HepG2 (cell line): ENCODE results near the gene PTCRA. TPM values are rescaled to one million over a fixed set of nuclear protein-coding genes. Genes with fewer than 3 reads are reported as not detected.

Experiments
- ARNTL ChIP-seq: sonication (generic); formaldehyde crosslinking; IDR thresholded peaks from 2 replicates; pipeline ENCODE4 v1.4.0; 2020; ENCODE audit warnings: mild to moderate bottlenecking, missing genetic modification reagents
- CREBL2 ChIP-seq: sonication (generic); formaldehyde crosslinking; IDR thresholded peaks from 2 replicates; pipeline ENCODE4 v1.8.1; 2023; ENCODE audit warnings: missing genetic modification reagents, mild to moderate bottlenecking, borderline replicate concordance
- ELF1 ChIP-seq: sonication (generic); formaldehyde crosslinking; IDR thresholded peaks from 2 replicates; pipeline ENCODE4 v1.4.0; 2020; ENCODE audit warnings: missing genetic modification reagents
- FOXP4 ChIP-seq: sonication (generic); formaldehyde crosslinking; IDR thresholded peaks from 2 replicates; pipeline ENCODE4 v1.4.0; 2020; ENCODE audit warnings: missing genetic modification reagents
- HOMEZ ChIP-seq: IDR thresholded peaks from 2 replicates; pipeline ENCODE4 v1.6.1; 2016; ENCODE audit warnings: low read depth
- KLF15 ChIP-seq: sonication (generic); formaldehyde crosslinking; IDR thresholded peaks from 2 replicates; pipeline ENCODE4 v1.8.1; 2023; ENCODE audit warnings: borderline replicate concordance, mild to moderate bottlenecking, inconsistent platforms, missing genetic modification reagents, mixed read lengths
- MEIS1 ChIP-seq: sonication (generic); formaldehyde crosslinking; IDR thresholded peaks from 2 replicates; pipeline ENCODE4 v1.9.0; 2021; ENCODE audit warnings: mild to moderate bottlenecking, missing genetic modification reagents, moderate library complexity, borderline replicate concordance
- PITX1 ChIP-seq: sonication (generic); formaldehyde crosslinking; IDR thresholded peaks from 2 replicates; pipeline ENCODE4 v1.5.1; 2020; ENCODE audit warnings: mild to moderate bottlenecking, missing genetic modification reagents
- PRMT3 ChIP-seq: sonication (generic); formaldehyde crosslinking; IDR thresholded peaks from 2 replicates; pipeline ENCODE4 v1.8.1; 2022; ENCODE audit warnings: low read depth, mild to moderate bottlenecking, moderate library complexity, missing genetic modification reagents, borderline replicate concordance
- RAD51 ChIP-seq: fragments of 450-650 bp; IDR thresholded peaks from 2 replicates; pipeline ENCODE4 v1.6.1; 2016; ENCODE audit warnings: borderline replicate concordance
- SNAPC5 ChIP-seq: sonication (generic); formaldehyde crosslinking; IDR thresholded peaks from 2 replicates; pipeline ENCODE4 v1.8.1; 2023; ENCODE audit warnings: mild to moderate bottlenecking, missing genetic modification reagents, borderline replicate concordance
- ZBTB42 ChIP-seq: sonication (generic); formaldehyde crosslinking; IDR thresholded peaks from 2 replicates; pipeline ENCODE4 v1.5.0; 2020; ENCODE audit warnings: mild to moderate bottlenecking, missing genetic modification reagents
- ZNF24 ChIP-seq: fragments of 450-650 bp; IDR thresholded peaks from 2 replicates; pipeline ENCODE4 v1.6.1; 2017; ENCODE audit warnings: antibody characterized with exemption, mild to moderate bottlenecking
- ZNF274 ChIP-seq: sonication (generic); formaldehyde crosslinking; IDR thresholded peaks from 2 replicates; pipeline ENCODE4 v1.5.1; 2020; ENCODE audit warnings: mild to moderate bottlenecking, missing genetic modification reagents
- ZNF362 ChIP-seq: sonication (generic); formaldehyde crosslinking; IDR thresholded peaks from 2 replicates; pipeline ENCODE4 v1.4.0; 2020; ENCODE audit warnings: missing genetic modification reagents, mild to moderate bottlenecking, borderline replicate concordance
- ZNF543 ChIP-seq: sonication (generic); formaldehyde crosslinking; IDR thresholded peaks from 2 replicates; pipeline ENCODE4 v1.4.0; 2020; ENCODE audit warnings: mild to moderate bottlenecking, missing genetic modification reagents
- ZNF614 ChIP-seq: IDR thresholded peaks from 2 replicates; pipeline ENCODE4 v1.6.1; 2018; ENCODE audit warnings: missing biosample characterization, missing genetic modification reagents, inconsistent platforms, borderline replicate concordance
- ZNF670 ChIP-seq: sonication (generic); formaldehyde crosslinking; IDR thresholded peaks from 2 replicates; pipeline ENCODE4 v1.8.0; 2022; ENCODE audit warnings: mild to moderate bottlenecking, missing genetic modification reagents, borderline replicate concordance
- ZNF691 ChIP-seq: sonication (generic); formaldehyde crosslinking; IDR thresholded peaks from 2 replicates; pipeline ENCODE4 v1.4.0; 2020; ENCODE audit warnings: missing genetic modification reagents, low read depth, mild to moderate bottlenecking, borderline replicate concordance
- ZNF75D ChIP-seq: sonication (generic); formaldehyde crosslinking; IDR thresholded peaks from 2 replicates; pipeline ENCODE4 v1.8.1; 2023; ENCODE audit warnings: missing genetic modification reagents, mild to moderate bottlenecking, borderline replicate concordance
- ZNF841 ChIP-seq: sonication (generic); formaldehyde crosslinking; IDR thresholded peaks from 2 replicates; pipeline ENCODE4 v1.8.1; 2023; ENCODE audit warnings: missing genetic modification reagents, borderline replicate concordance
- polyA plus RNA-seq, 8 experiments: library from polyadenylated mRNA; depleted of rRNA in 3 of 8; stranded (reverse) in 7 of 8; unstranded in 1 of 8; fragments of >200 nt; fragmentation: Illumina TruSeq in 4 of 8; extraction: Trizol in 4 of 8; gene quantifications; 2 replicates each; pipeline versions ENCODE4 v1.2.1 to v1.2.3, GENCODE V29; 2011 to 2016; ENCODE audit warnings: low read depth in 4 of 8, missing spikeins in 1 of 8, mixed read lengths in 1 of 8; ENCODE audit not compliant: insufficient read depth in 1 of 8
- total RNA-seq, 5 experiments: library from RNA; depleted of rRNA; stranded (reverse); fragments of >200 nt; fragmentation: Illumina TruSeq; extraction: Trizol; gene quantifications; 2 replicates each; pipeline ENCODE4 v1.2.3, GENCODE V29; 2016; ENCODE audit warnings: low read depth in 1 of 5

The PTCRA gene
- total and polyA plus RNA-seq, 2 of the 13 experiments (the other 11 are each of a cell fraction or from before 2014, with no cell fraction given), result not detected

- peak; percentile 63; the same call in 1 of the 2 replicates for TF ChIP-seq ARNTL (CRISPR knock-in tag)
- peak; percentile 97 for TF ChIP-seq ZNF274
- TF ChIP-seq SNAPC5 (CRISPR knock-in tag), result peak; percentile 67; the same call in 1 of the 2 replicates
- peak; percentile 88 for TF ChIP-seq ZNF670
- peak; percentile 98 for TF ChIP-seq ELF1 (CRISPR knock-in tag)
- TF ChIP-seq PITX1 (CRISPR knock-in tag), result peak; percentile 88
- 0 out of 2 replicates have a peak, but pooled peaks have one; percentile 73 for TF ChIP-seq ZNF841 (CRISPR knock-in tag)
- TF ChIP-seq ZBTB42, result 0 out of 2 replicates have a peak, but pooled peaks have one; percentile 11
- peak; percentile 89 for TF ChIP-seq PRMT3
- TF ChIP-seq HOMEZ (CRISPR knock-in tag), result no peak
- TF ChIP-seq CREBL2 (CRISPR knock-in tag), result peak; percentile 77; the same call in 1 of the 2 replicates
- peak; percentile 34 for TF ChIP-seq FOXP4 (CRISPR knock-in tag)
- peak; percentile 74; the same call in 1 of the 2 replicates for TF ChIP-seq ZNF362 (CRISPR knock-in tag)
- TF ChIP-seq KLF15 (CRISPR knock-in tag), result peak; percentile 91; the same call in 1 of the 2 replicates
- peak; percentile 97 for TF ChIP-seq ZNF691 (CRISPR knock-in tag)
- TF ChIP-seq ZNF614 (CRISPR knock-in tag), result peak; percentile 88; the same call in 1 of the 2 replicates
- 0 out of 2 replicates have a peak, but pooled peaks have one; percentile 40 for TF ChIP-seq ZNF24
- TF ChIP-seq ZNF75D, result no peak
- no peak for TF ChIP-seq RAD51
- TF ChIP-seq ZNF543, result peak; percentile 96
- peak; percentile 94; the same call in 1 of the 2 replicates for TF ChIP-seq MEIS1 (CRISPR knock-in tag)
Measured at GRCh38 chr6:42890311-42891198, 25.3 kb upstream of the PTCRA start (continued).
